ACC112 (cell line): Measurements from ENCODE around the gene ORM2.

Experiments used
- H2AFZ ChIP-seq: fragments of 200-600 bp; sonication (generic); one replicate; pipeline ENCODE4 v1.6.0; 2017; ENCODE audit warnings: antibody characterized with exemption, low read length; ENCODE audit not compliant: unreplicated experiment
- H3K27ac ChIP-seq: fragments of 200-600 bp; sonication (generic); 2 replicates; pipeline ENCODE4 v1.5.1; 2014; ENCODE audit warnings: low read depth, mild to moderate bottlenecking, antibody characterized with exemption, low read length, moderate library complexity
- H3K27me3 ChIP-seq: fragments of 200-600 bp; sonication (generic); 2 replicates; pipeline ENCODE4 v1.6.1; 2014; ENCODE audit warnings: mild to moderate bottlenecking, antibody characterized with exemption, low read length, moderate library complexity, mixed read lengths; ENCODE audit not compliant: insufficient read depth
- H3K36me3 ChIP-seq: fragments of 200-600 bp; sonication (generic); 2 replicates; pipeline ENCODE4 v1.6.1; 2016; ENCODE audit warnings: mild to moderate bottlenecking, antibody characterized with exemption, low read length, moderate library complexity, mixed read lengths; ENCODE audit not compliant: insufficient read depth
- H3K4me1 ChIP-seq: fragments of 200-600 bp; sonication (generic); one replicate; pipeline ENCODE4 v1.6.1; 2016; ENCODE audit warnings: low read length, mixed read lengths; ENCODE audit not compliant: insufficient read depth, unreplicated experiment, control insufficient read depth
- H3K4me3 ChIP-seq: fragments of 200-600 bp; sonication (generic); 2 replicates; pipeline ENCODE4 v1.5.1; 2014; ENCODE audit warnings: mild to moderate bottlenecking, low read depth, low read length
- H3K79me2 ChIP-seq: fragments of 200-600 bp; sonication (generic); one replicate; pipeline ENCODE4 v1.6.0; 2016; ENCODE audit warnings: low read length; ENCODE audit not compliant: control insufficient read depth, unreplicated experiment, insufficient read depth

ORM2 gene

DNA sequence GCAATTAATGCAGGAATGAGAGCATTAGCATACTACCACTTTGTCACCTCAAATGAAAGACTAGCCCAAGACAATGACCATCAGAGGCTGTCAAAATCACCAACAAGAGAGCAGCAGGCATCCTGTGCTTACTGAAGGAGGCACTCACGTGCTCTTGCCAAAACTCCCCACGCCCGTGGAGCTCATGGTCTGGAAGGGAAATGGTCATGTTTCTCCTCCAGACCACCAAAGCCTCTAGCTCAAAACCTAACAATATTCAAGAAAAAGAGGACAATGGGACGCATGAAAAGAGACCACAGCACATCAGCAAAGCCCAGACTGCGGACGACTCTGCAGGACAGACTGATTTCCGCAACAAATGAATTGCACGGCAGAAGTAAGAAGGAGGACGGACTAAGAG lies 45.3 kb downstream of the ORM2 start:
- H2AFZ ChIP-seq, result no peak overlapping the region
- no peak overlapping the region for H3K4me3 ChIP-seq
- H3K79me2 ChIP-seq, result no peaks in the 10 kb centered on the region
- H3K27ac ChIP-seq, result no peak overlapping the region
- H3K27me3 ChIP-seq, result no peaks in the 10 kb centered on the region
- peaks cover 24% of the 10 kb centered on the region for H3K4me1 ChIP-seq
- peaks cover 8% of the 10 kb centered on the region; the same call in 1 of the 2 replicates for H3K36me3 ChIP-seq

DNA sequence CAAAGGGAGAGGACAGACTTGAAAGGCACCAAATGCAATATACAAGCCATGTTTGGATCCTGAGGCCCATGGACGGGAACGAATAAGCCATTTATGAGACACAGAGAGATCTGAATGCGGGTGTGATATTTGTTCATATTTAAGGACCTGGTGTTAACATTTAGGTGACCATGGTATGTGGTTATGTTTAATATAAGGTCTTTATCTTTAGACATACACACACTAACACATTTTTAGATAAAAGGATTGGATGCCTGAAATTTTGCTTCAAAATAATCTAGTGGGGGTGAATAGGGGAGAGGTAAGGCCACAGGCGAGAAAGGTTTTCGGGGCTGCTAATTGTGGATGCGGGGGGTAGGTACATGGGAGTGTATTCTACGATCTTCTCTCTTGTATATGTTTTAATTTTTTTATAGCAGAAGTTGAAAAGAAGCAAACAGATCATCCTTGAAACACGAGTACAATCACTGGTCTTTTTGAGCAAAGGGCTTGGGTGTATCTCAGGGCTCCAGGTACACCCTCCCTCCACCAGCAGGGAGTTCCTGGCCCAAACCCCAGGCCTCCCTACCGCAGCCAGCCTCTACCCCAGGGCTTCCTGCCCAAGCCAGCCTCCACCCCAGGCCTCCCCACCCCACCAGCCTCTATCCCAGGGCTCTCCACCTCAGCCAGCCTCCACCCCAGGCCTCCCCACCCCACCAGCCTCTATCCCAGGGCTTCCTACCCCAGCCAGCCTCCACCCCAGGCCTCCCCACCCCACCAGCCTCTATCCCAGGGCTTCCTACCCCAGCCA lies 45.9 kb downstream of the ORM2 start:
- Histone ChIP-seq H3K79me2 (no peaks in the 10 kb centered on the region), H2AFZ (no peak overlapping the region), H3K27me3 (no peaks in the 10 kb centered on the region), H3K36me3 (peaks cover 11% of the 10 kb centered on the region; the same call in 1 of the 2 replicates), H3K27ac (no peak overlapping the region), H3K4me1 (peaks cover 24% of the 10 kb centered on the region), H3K4me3 (no peak overlapping the region)

DNA sequence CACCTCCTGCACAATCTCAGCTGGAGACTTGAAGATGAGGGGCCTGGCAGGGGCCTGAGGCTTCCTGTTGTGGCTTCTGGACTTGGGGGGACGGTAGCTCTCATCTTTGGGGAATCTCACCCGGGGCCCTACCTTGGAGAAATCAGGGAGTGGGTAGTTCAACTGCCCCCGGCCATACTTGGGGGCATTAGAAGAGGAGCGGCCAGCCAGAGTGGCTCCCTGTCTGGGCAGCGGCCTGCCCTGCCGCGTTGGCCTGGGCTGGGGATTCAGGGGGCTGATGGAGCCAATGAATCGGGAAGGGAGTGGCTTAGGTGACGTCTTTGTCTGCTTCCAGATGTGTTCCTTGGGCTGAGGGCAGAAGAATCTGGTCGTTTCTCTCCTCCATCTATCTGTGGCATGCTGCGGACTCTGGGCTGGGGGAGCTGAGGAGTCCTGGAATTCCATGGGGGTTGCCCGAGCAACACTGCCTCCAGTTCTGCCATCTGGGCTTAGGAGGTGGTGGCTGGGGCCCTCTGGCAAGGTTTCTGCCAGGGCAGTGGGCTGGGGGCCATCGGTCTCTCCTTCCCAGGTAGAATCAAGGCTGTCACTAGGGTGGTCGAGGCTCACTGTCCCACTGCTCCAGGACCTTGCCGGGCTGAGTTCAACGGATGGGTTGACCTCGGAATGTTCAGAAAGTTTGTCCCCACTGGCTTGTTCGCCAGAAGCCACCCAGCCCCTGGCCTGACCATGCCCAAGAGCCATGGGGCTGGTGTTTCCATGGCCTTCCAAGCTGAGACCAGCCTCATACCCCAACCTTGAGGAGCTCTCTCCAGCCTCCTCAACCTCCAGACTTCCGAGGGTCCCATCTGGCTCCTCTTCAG lies 47.1 kb downstream of the ORM2 start:
- no peak overlapping the region for H2AFZ ChIP-seq
- H3K4me1 ChIP-seq, result peaks cover 16% of the 10 kb centered on the region
- H3K36me3 ChIP-seq, result peaks cover 11% of the 10 kb centered on the region; the same call in 1 of the 2 replicates
- no peak overlapping the region for H3K27ac ChIP-seq
- H3K4me3 ChIP-seq, result no peak overlapping the region
- H3K79me2 ChIP-seq, result peaks cover under 1% of the 10 kb centered on the region
- no peaks in the 10 kb centered on the region for H3K27me3 ChIP-seq

DNA sequence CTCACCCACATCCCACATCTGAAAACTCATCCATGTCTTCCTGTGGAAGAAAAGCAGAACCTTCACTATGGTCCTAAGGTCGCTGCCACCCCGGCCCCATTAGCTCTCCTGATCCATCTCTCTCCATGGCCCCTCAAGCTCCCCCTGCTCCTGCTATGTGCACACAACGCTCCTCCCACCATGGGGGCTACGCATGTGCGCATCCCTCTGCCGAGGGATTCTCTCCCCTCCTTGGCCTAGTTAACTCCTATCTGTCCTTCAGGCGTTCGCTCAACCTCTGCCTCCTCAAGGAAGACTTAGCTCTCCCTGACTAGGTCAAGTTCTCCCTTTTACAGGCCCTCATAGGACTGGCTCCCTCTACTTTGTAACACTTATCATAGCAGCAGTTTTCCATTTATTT lies 48.3 kb downstream of the ORM2 start:
- no peak overlapping the region for H3K4me3 ChIP-seq
- H3K4me1 ChIP-seq, result peaks cover 12% of the 10 kb centered on the region
- no peak overlapping the region for H3K27ac ChIP-seq
- no peaks in the 10 kb centered on the region for H3K27me3 ChIP-seq
- peaks cover 8% of the 10 kb centered on the region for H3K79me2 ChIP-seq
- peaks cover 11% of the 10 kb centered on the region; the same call in 1 of the 2 replicates for H3K36me3 ChIP-seq
- no peak overlapping the region for H2AFZ ChIP-seq

DNA sequence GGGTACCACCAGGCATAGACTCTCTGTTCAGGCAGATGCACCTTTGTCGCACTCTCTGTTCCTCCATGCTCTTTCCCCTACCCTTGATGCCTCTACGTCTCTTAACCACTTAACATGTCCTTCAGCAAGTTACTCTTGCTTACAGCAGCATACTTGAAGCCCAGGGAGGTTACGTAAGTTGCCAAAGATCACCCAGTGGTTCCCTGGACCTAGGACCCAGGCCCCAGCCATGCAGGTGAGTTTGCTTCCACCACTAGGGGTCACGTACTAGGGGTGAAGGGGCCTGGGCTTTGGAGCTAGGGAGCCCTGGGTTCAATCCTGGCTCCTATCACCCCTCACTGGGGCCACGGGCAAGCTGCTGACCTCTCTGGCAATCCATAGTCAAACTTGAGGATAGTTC lies 49.2 kb downstream of the ORM2 start:
- H3K4me3 ChIP-seq, result no peak overlapping the region
- no peaks in the 10 kb centered on the region for H3K27me3 ChIP-seq
- H3K4me1 ChIP-seq, result peaks cover 17% of the 10 kb centered on the region
- no peak overlapping the region for H2AFZ ChIP-seq
- peaks cover 11% of the 10 kb centered on the region; the same call in 1 of the 2 replicates for H3K36me3 ChIP-seq
- H3K79me2 ChIP-seq, result peaks cover 12% of the 10 kb centered on the region
- no peak overlapping the region for H3K27ac ChIP-seq
